ENCODE results near the gene SUFU.

DNA sequence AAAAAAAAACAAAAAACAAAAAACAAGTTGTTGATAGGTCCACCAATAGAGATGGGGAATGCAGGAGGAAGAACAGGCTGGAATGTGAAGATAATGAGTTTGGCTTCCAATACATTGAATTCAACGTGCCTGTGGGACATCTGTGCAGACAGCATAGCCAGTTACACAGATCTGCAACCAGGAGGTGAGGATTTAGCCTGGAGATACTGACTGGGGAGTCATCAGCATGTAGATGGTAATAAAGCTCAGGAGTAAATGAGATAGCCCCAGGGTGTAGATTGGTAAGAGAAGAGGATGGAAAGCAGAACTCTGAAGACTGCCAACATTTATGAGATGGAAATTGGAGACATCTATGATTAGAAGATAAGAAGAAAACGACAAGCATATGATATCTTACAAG lies 135.8 kb downstream of the SUFU start:
- TF ChIP-seq, protein P1, sequence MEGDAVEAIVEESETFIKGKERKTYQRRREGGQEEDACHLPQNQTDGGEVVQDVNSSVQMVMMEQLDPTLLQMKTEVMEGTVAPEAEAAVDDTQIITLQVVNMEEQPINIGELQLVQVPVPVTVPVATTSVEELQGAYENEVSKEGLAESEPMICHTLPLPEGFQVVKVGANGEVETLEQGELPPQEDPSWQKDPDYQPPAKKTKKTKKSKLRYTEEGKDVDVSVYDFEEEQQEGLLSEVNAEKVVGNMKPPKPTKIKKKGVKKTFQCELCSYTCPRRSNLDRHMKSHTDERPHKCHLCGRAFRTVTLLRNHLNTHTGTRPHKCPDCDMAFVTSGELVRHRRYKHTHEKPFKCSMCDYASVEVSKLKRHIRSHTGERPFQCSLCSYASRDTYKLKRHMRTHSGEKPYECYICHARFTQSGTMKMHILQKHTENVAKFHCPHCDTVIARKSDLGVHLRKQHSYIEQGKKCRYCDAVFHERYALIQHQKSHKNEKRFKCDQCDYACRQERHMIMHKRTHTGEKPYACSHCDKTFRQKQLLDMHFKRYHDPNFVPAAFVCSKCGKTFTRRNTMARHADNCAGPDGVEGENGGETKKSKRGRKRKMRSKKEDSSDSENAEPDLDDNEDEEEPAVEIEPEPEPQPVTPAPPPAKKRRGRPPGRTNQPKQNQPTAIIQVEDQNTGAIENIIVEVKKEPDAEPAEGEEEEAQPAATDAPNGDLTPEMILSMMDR (IDR thresholded peaks at IDR 0.05) = no peak
- no peak for TF ChIP-seq POLR2A (IDR thresholded peaks at IDR 0.05)

Data from esophagus squamous epithelium (tissue), 4 donors.